ENCODE data around the gene MEDAG.

MEDAG gene

GRCh38 chr13:30957258-30957943 is 51.3 kb downstream of the MEDAG start:
- no peak for DNase-seq (ENCODE audit: low read depth in 2 of 2)

- no peak for DNase-seq (ENCODE audit: low read depth in 2 of 2)
Observed at GRCh38 chr13:30959678-30960077, 53.6 kb downstream of the MEDAG start.

- DNase-seq (ENCODE audit: low read depth in 2 of 2) = no peak
Observed at GRCh38 chr13:30963791-30964190, 57.7 kb downstream of the MEDAG start.

- DNase-seq (ENCODE audit: low read depth in 2 of 2) = no peak
Observed at GRCh38 chr13:30965380-30965779, 59.3 kb downstream of the MEDAG start.

DNA sequence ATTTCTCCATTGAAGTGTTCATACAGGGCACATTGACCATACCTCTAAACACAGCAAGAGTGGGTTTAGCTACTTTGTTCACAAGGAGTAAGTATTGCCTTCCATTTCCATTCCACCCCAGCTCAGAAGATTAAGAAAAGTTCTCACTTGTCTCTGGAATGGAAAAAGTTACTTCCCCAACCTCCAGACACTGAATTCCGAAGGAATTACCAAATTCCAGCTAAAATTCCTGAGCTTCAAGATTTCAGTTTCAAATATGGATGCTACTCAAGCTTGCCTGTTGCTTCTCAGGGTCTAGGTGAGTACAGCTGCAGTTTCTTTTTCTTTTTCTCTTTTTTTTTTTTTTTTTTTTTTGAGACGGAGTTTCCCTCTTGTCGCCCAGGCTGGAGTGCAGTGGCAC is 60.0 kb downstream of the MEDAG start:
- DNase-seq (ENCODE audit: low read depth in 2 of 2) = no peak

- DNase-seq (ENCODE audit: low read depth in 2 of 2) = peak; percentile 19 to 22
Observed at GRCh38 chr13:30968846-30969245, 62.8 kb downstream of the MEDAG start.

DNA sequence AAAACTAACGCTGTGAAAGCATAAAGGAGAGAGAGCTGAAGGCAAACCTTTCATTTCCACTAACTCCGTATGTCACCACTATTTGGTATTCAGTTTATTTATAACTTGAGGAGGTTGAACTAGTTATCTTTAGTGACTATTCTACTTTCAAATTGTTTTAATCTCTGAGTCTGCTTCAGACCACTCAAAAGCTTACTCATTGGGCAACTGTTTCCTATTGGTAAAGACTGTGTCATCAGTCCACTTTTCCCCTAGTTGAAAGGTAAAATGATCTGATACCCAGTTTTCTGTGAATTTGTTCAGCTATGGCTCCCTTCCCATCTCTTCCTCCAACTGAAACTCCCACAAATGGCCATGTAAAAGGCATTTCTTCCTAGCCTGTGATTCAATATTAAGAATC is 65.5 kb downstream of the MEDAG start:
- DNase-seq (ENCODE audit: low read depth in 2 of 2) = no peak

GRCh38 chr13:30972888-30973377 is 66.9 kb downstream of the MEDAG start:
- peak; percentile 88 to 93 for DNase-seq (ENCODE audit: low read depth in 2 of 2)

GRCh38 chr13:30974350-30974749 is 68.3 kb downstream of the MEDAG start:
- no peak for DNase-seq (ENCODE audit: low read depth in 2 of 2)
